Activated naive CD4-positive, alpha-beta T cell treated with anti-CD3 and anti-CD28 coated beads, Interleukin-2, amount 50 U/mL, for 72 hours (primary cell): ENCODE measurements around the gene ATG2A. TPM values are rescaled to one million over a fixed set of nuclear protein-coding genes. Genes with fewer than 3 reads are reported as not detected.
"Not testable (repeated sequence)": the region's sequence is repeated elsewhere in the genome, so short reads cannot be mapped to it uniquely, and the experiment has no call there.

ENCODE experiments used
- ATAC-seq, 2 donors: fragments of 150-1000 bp; cut with Tn5 transposase; 2 replicates each; pipeline ENCODE4 v1.10.0; 2021; ENCODE audit warnings: mild to moderate bottlenecking in 2 of 2, moderate library complexity in 2 of 2
- DNase-seq, 2 donors: peaks; one replicate each; pipeline ENCODE4 v3.0.0; 2021 to 2022; ENCODE audit warnings: low spot score in 2 of 2
- H3K27ac Mint-ChIP-seq, 2 donors: one replicate each; pipeline ENCODE4 v1.8.0; 2022; ENCODE audit warnings: mild to moderate bottlenecking in 2 of 2, mixed read lengths in 2 of 2
- H3K36me3 Mint-ChIP-seq, 2 donors: one replicate each; pipeline ENCODE4 v1.8.0; 2022; ENCODE audit warnings: mixed read lengths in 2 of 2
- H3K9me3 Mint-ChIP-seq, 2 donors: one replicate each; pipeline ENCODE4 v1.8.0; 2022; ENCODE audit warnings: mixed read lengths in 2 of 2
- total RNA-seq, 2 donors: library from RNA; stranded (reverse); gene quantifications; one replicate each; pipeline ENCODE4 v1.2.3, GENCODE V29; 2022

The ATG2A gene
- total RNA-seq, 2 donors from 2014 or later = 21.2 to 26.8 TPM

GRCh38 chr11:64846998-64847666, 69.9 kb downstream of the ATG2A start:
- no peak overlapping the region for H3K27ac Mint-ChIP-seq
- peak; percentile 89 to 98 for DNase-seq
- no peaks in the 10 kb centered on the region for H3K9me3 Mint-ChIP-seq
- H3K36me3 Mint-ChIP-seq = no peaks in the 10 kb centered on the region
- peak; percentile 64 to 80 for ATAC-seq

DNA sequence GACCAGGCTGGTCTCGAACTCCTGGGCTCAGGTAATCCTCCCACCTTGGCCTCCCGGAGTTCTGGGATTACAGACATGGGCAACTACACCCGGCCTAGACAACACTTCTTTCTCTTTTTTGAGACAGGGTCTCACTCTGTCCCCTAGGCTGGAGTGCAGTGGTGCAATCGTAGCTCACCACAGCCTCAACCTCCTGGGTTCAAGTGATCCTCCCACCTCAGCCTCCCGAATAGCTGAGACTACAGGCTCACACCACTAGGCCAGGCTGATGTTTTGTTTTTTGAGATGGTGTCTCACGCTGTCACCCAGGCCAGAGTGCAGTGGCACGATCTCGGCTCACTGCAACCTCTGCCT, 71.3 kb downstream of the ATG2A start:
- not testable (repeated sequence) for ATAC-seq, H3K36me3 Mint-ChIP-seq, DNase-seq, H3K27ac Mint-ChIP-seq, H3K9me3 Mint-ChIP-seq

DNA sequence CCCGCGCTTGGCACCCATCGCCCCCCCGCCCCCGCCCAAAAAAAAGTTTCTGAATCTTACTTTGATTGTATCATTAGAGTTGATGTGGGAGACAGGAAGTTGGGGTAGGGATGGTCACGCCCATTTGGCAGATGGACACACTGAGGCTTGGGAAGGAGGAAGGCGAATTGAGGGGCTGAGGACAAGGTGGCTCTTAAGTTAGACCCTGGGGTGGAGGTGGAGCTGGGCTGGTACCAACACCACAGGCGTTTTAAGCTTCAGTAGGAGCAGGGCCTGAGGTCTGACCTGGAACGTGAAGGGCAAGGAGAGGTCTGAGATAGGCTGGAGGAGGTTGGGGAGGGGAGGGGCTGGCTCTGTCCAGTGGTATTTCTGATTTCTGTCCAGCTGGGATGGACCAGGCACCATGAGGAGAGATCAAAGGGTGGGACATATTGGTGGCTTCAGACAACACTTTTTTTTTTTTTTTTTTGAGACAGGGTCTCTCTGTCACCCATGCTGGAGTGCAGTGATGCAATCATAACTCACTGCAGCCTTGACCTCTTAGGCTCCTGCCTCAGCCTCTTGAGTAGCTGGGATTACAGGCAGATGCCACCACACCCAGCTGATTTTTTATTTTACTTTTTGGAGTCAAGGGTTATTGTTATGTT, 71.8 kb downstream of the ATG2A start:
- Mint-ChIP-seq H3K9me3 (no peaks in the 10 kb centered on the region), H3K36me3 (no peaks in the 10 kb centered on the region), H3K27ac (peak overlapping the region in 1 of 2 donors; percentile 68)
- DNase-seq (no peak), ATAC-seq (no peak)

Other genes starting within 250 kb of the ATG2A start
- gene NRXN2, start 194.0 kb downstream of the ATG2A start, total RNA-seq = 1 to 10 TPM in 1 of 2 donors, under 1 TPM in 1; 0.84 to 1.3 TPM
- 10 to 100 TPM; 12.5 to 12.6 TPM for gene RASGRP2, start 173.1 kb downstream of the ATG2A start, total RNA-seq
- gene PYGM, start 157.2 kb downstream of the ATG2A start, total RNA-seq = 1 to 10 TPM in 1 of 2 donors, under 1 TPM in 1; 0.87 to 2.3 TPM
- 100 to 1,000 TPM; 323 to 406 TPM for gene SF1, start 138.7 kb downstream of the ATG2A start, total RNA-seq
- gene MAP4K2, start 114.0 kb downstream of the ATG2A start, total RNA-seq = 10 to 100 TPM; 67.7 to 83.2 TPM
- 10 to 100 TPM in 1 of 2 donors, 1 to 10 TPM in 1; 9.7 to 35.1 TPM for gene MEN1, start 106.7 kb downstream of the ATG2A start, total RNA-seq
- under 1 TPM; 0.61 to 0.76 TPM for gene CDC42BPG, start 72.6 kb downstream of the ATG2A start, total RNA-seq
- gene EHD1, start 38.6 kb downstream of the ATG2A start, total RNA-seq = 100 to 1,000 TPM in 1 of 2 donors, 10 to 100 TPM in 1; 93.1 to 123 TPM
- gene PPP2R5B, start 7.5 kb upstream of the ATG2A start, total RNA-seq = 10 to 100 TPM in 1 of 2 donors, 1 to 10 TPM in 1; 2.8 to 29.9 TPM
- gene GPHA2, start 18.7 kb upstream of the ATG2A start, total RNA-seq = not detected
- gene MAJIN, start 54.9 kb upstream of the ATG2A start, total RNA-seq = under 1 TPM in 1 of 2 donors, not detected in 1; 0.45 TPM
- not detected for gene BATF2, start 79.8 kb upstream of the ATG2A start, total RNA-seq
- gene ARL2, start 97.0 kb upstream of the ATG2A start, total RNA-seq = 10 to 100 TPM; 82.6 to 96.1 TPM
- 10 to 100 TPM; 12.5 to 14.5 TPM for gene SNX15, start 110.2 kb upstream of the ATG2A start, total RNA-seq
- 10 to 100 TPM in 1 of 2 donors, 1 to 10 TPM in 1; 8.9 to 33.3 TPM for gene SAC3D1, start 124.0 kb upstream of the ATG2A start, total RNA-seq
- 10 to 100 TPM; 14.9 to 23.1 TPM for gene NAALADL1, start 141.3 kb upstream of the ATG2A start, total RNA-seq
- 100 to 1,000 TPM; 128 to 203 TPM for gene CDCA5, start 166.8 kb upstream of the ATG2A start, total RNA-seq
- 10 to 100 TPM; 29.9 to 41.3 TPM for gene ZFPL1, start 167.0 kb upstream of the ATG2A start, total RNA-seq
- gene VPS51, start 179.0 kb upstream of the ATG2A start, total RNA-seq = 100 to 1,000 TPM in 1 of 2 donors, 10 to 100 TPM in 1; 60.4 to 101 TPM
- 10 to 100 TPM; 20.5 to 24.3 TPM for gene TM7SF2, start 194.7 kb upstream of the ATG2A start, total RNA-seq
- 1 to 10 TPM; 5.6 to 10.0 TPM for gene ZNHIT2, start 200.5 kb upstream of the ATG2A start, total RNA-seq
- 1,000 to 10,000 TPM in 1 of 2 donors, 100 to 1,000 TPM in 1; 983 to 1,040 TPM for gene FAU, start 204.9 kb upstream of the ATG2A start, total RNA-seq
- gene MRPL49, start 205.1 kb upstream of the ATG2A start, total RNA-seq = 10 to 100 TPM; 55.3 to 92.6 TPM
- 10 to 100 TPM; 30.2 to 31.6 TPM for gene SYVN1, start 217.3 kb upstream of the ATG2A start, total RNA-seq